HG02852 (cell line): Measurements from ENCODE around the gene DNAJC4.

Experiments
- ATAC-seq: cut with Tn5 transposase; IDR thresholded peaks from one replicate; pipeline ENCODE4 v1.9.1; 2021; ENCODE audit warnings: mild to moderate bottlenecking, moderate library complexity; ENCODE audit not compliant: unreplicated experiment

DNAJC4 gene

DNA sequence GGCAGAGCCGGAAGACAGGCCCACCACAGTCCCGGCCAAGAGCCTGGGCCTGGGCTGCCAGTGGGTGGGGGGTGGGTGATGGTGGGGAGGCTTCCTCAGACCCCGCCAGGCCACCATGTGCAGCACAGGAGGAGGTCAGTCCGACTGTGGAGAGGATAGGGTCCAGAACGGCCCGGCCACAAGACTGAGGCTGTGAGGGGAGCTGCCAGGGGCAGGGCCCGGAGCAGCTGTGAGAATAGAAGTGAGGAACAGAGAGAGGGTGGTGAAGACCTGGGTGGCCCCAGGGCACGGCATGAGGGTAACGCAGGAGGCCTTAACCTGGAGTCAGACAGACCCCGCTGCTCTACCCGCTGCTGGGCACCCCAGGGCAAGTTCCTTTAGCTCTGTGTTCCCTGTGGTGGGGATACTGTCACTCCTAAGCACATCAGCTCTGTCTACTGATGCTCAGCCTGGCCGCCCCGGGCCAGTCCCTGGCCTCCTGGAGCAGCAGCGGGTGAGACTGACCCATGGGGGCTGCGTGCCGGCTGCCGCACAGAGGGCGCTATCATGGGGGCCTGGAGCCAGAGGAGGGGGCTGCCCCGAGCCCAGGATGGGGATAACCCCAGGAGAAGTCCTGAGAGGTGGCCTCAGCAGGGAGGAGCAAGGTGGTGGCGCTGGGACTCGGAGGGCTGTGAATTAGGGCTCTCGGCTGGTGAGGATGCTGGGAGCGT is 22.1 kb upstream of the DNAJC4 start:
- ATAC-seq, result no peak

DNA sequence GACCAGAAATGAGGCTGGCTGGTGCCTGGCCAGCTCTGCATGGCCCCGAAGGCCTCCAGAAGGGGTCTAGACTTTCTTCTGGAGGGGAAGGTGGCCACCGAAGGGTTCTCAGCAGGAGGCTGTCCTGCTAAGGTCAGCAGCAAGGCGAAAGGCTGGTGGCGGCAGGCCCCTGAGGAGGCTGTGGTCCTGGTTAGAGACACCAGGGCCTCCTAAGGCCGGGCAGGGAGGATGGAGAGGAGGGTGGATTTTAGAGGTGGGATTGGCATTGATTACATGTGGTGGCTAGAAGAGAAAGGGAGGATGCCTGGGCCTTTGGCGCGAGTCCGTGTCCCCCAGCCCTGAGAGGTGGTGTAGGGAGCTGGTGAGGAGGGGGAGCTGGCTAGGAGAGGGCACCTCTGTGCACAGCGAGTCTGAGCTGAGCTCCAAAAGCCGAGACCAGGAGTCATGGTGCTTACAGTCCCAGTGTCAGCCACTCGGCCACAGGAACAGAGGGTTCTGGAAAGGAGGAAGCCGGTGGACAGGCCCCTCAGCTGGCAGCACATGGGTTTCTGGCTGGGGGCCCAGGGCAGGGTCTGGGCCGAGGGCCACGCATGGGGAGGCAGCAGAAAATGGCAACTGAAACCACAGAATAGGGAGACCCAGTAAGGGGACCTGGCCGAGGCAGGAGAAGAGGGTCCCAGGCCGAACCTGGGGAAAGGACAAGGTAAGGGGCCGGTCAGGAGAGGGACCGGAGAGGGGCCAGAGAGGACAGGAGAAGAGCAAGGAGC is 21.4 kb upstream of the DNAJC4 start:
- no peak for ATAC-seq

DNA sequence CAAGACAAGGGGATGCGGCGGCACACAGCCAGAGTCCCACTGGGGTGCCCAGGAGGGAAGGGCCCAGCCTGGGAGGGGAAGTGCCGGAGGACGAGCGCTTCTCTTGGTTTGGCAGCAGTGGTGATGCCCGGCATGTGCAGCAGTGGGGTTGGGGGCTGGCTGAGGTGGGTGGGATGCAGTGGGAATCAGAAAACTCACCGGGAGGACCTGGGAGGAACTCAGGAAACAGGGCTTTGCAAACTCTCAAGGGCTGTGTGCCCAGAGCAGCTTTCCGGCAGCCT is 20.8 kb upstream of the DNAJC4 start:
- ATAC-seq, result no peak

GRCh38 chr11:64210301-64211020 is 19.9 kb upstream of the DNAJC4 start:
- ATAC-seq, result no peak

GRCh38 chr11:64211181-64211872 is 19.0 kb upstream of the DNAJC4 start:
- no peak for ATAC-seq

GRCh38 chr11:64216879-64217278 is 13.5 kb upstream of the DNAJC4 start:
- ATAC-seq, result no peak

DNA sequence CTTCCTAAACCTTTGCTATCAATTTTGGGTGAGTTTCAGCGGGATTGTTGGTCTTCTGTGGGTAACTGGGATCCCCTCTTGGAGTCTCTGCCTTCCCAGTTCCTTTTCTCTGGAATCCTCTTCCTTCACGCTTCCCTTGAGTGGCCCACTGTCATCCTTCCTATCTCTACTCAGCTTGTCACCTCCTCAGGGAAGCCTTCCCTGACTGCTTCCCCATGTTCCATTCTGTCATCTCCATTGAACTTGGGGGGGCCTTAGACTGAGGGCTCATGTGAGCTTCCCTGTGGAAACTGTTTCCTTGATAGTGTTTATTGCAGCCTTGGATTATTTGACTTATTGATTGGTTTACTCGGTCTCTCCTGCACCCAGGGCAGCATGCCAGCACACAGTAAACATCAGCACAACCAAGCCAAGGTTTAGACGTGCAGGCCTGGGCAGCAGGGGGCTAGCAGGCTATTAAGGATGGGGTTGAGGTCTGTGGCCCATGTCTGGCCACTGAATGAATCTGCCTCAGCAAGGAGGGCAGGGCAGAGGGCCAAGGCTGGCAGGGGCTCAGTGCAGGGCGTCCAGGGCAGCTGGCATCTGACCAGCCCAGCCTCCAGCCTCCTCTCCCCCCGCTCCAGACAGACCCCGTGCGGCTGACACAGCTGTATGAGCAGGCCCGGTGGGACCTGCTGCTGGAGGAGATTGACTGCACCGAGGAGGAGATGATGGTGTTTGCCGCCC is 11.6 kb upstream of the DNAJC4 start:
- no peak for ATAC-seq

- ATAC-seq, result no peak
Measured at GRCh38 chr11:64219354-64219684, 11.0 kb upstream of the DNAJC4 start.

GRCh38 chr11:64219755-64220154 is 10.6 kb upstream of the DNAJC4 start:
- no peak for ATAC-seq

DNA sequence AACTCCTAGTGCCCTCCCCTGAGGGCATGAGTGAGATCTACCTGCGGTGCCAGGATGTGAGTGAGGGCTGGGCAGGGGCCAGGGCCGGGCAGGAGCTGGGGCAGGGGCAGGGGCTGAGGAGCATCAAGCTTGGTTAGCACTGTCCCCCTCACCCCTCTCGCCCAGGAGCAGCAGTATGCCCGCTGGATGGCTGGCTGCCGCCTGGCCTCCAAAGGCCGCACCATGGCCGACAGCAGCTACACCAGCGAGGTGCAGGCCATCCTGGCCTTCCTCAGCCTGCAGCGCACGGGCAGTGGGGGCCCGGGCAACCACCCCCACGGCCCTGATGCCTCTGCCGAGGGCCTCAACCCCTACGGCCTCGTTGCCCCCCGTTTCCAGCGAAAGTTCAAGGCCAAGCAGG is 10.1 kb upstream of the DNAJC4 start:
- no peak for ATAC-seq

DNA sequence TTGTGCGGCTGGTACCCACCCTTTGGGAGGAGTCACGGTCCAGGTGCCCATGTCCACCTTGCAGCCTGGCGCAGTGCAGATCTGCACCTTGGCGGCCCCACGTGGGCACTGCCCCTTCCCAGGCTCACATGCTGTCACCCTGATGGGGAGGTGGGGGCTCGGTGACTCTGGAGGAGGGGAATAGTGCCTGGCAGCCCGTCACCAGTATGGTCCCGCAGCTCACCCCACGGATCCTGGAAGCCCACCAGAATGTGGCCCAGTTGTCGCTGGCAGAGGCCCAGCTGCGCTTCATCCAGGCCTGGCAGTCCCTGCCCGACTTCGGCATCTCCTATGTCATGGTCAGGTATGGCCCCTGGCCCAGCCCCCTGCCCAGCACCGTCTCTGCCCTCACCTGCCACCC is 9.6 kb upstream of the DNAJC4 start:
- no peak for ATAC-seq

- ATAC-seq, result no peak
Measured at GRCh38 chr11:64222651-64223000, 7.7 kb upstream of the DNAJC4 start.

- no peak for ATAC-seq
Measured at GRCh38 chr11:64223001-64223651, 7.2 kb upstream of the DNAJC4 start.

GRCh38 chr11:64224151-64224890 is 6.0 kb upstream of the DNAJC4 start:
- no peak for ATAC-seq

DNA sequence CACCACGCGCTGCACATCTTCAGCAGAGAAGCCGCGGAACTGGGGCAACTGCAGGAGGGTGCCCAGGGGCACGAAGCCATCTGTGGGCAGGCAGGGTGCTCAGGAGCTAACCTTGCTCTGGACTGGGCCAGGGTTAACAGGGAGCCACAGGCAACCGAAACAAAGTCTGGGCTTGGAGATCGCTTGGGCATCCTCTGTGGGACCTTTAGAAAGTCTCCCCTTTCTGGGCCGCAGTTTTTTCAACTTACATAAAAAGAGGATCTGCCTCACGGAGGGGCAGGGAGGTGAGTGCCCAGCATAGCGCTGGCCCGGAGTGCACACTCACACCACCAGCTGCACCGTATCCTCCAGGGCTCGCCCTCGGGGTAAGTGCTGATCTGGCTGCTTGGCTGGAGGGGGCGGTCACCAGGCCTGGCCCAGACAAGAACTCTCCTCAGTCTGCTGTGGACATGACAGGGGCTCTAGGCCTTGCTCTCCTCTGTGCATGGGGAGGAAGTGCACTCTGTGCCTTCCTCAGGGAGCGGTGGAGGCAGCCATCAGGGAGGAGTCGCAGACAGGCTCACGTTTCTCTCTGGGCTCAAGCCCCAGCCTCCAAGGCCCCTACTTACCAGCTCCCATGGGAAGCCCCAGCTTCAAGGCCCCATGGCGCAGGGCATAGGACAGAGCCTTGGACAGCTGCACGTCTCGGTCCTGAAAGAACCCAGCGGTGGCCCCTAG is 5.3 kb upstream of the DNAJC4 start:
- no peak for ATAC-seq

DNA sequence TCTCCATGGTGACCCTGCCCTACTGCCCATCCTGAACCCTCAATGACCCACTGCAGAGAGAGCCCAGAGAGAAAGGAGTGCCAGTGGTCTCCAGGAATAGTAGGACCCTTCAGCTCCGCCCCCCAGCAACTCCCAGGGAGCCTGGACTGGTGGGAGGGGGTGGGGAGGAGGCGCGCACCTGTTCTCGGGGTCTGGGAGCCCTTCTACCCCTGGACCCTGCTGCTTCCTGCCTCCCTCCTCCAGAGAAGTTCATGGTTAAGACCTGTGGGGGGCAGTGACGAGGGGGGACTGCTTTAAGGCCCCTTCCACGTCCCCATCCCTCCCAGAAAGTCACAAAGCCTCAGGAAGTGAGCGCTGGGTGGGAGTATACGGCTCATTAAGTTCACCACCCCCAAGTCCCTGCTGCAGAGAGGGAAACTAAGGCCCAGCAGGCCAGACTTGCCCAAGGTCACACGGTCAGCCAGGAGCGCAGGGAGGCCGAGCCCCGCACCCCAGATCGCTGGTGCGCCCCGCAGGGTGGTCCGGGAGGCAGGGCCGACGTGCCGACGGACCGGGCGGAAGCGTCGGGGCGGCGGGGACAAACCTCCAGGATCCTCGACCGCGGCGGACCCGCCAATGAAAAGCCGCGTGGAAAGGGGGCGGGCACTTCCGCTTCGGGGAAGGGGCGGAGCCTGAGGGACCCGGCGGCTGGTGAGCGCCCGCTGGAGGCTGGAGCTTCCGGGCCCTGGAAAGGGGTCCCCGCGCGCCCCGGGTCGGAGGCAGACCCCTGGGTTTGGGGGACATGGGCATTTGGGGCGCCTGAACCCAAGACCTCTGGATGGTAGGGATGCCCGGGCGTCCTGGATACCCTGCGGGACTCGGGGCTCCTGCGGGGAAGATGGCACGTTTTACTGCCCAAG is 4.5 kb upstream of the DNAJC4 start, which contains the start of the genes NUDT22 and TRPT1:
TSS of gene NUDT22 (plus strand) at position 667 of the 899 bp plus-strand sequence. CDS start 379 bp downstream, outside the sequence.
TSS of gene TRPT1 (minus strand) at position 579 of the 899 bp plus-strand sequence. CDS start at position 253, 326 bp downstream.
- peak; percentile 57 for ATAC-seq

GRCh38 chr11:64226507-64227051 is 3.8 kb upstream of the DNAJC4 start:
- no peak for ATAC-seq
